Measurements from ENCODE around the gene CHKB.
A peak's percentile ranks its signal among the peaks of the same experiment; 100 is the strongest.

Gene CHKB

DNA sequence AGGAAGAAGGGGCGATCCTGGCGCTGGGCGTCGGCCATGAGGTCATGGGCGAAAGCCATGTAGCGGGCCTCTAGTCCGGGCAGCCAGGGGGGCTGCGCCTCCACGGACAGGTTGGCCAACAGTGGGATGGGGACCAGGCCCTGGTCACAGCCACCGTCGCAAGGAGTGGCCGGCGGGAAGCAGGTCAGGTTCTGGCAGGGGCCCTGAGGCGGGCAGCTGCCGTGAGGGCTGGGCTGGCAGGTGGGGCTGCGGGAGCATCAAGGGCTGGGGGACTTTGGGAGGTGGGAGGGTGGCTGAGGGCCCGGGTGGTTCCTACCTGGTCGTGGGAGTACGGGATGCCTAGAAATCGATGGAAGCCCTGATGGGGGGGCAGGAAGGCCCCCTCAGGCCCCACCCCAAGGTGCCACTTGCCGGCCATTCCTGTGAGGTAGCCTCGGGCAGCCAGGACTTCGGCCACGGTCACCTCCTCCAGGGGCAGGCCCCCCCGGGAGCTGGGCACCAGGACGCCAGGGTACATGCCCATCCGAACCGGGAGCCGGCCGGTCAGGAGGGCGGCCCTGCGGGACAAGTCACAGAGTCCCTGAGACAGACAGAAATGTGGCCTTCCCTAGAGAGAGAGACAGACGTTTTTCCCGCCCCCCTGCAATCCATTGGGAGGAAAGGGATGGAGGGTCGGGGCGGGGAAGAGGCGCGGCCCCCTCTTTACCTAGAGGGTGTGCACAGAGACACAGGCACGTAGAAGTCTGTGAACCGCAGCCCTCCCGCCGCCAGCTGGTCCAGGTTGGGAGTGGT lies 44.4 kb upstream of the CHKB start:
- Histone ChIP-seq H3K36me3 (peaks cover 29% of the 10 kb centered on the region), H3K27me3 (no peaks in the 10 kb centered on the region), H3K27ac (peak overlapping the region; percentile 88), H3K4me1 (ENCODE audit: control insufficient read depth in 1 of 2, insufficient read depth in 1 of 2, low read depth in 1 of 2, low read length in 1 of 2) (peaks cover 37 to 38% of the 10 kb centered on the region in 2 experiments), H3K9me3 (no peaks in the 10 kb centered on the region), H3K4me3 (ENCODE audit: low read depth in 1 of 2, low read length in 1 of 2) (peak overlapping the region; percentile 74 to 95)
- TF ChIP-seq, protein P1, sequence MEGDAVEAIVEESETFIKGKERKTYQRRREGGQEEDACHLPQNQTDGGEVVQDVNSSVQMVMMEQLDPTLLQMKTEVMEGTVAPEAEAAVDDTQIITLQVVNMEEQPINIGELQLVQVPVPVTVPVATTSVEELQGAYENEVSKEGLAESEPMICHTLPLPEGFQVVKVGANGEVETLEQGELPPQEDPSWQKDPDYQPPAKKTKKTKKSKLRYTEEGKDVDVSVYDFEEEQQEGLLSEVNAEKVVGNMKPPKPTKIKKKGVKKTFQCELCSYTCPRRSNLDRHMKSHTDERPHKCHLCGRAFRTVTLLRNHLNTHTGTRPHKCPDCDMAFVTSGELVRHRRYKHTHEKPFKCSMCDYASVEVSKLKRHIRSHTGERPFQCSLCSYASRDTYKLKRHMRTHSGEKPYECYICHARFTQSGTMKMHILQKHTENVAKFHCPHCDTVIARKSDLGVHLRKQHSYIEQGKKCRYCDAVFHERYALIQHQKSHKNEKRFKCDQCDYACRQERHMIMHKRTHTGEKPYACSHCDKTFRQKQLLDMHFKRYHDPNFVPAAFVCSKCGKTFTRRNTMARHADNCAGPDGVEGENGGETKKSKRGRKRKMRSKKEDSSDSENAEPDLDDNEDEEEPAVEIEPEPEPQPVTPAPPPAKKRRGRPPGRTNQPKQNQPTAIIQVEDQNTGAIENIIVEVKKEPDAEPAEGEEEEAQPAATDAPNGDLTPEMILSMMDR (IDR thresholded peaks at IDR 0.05) = no peak

DNA sequence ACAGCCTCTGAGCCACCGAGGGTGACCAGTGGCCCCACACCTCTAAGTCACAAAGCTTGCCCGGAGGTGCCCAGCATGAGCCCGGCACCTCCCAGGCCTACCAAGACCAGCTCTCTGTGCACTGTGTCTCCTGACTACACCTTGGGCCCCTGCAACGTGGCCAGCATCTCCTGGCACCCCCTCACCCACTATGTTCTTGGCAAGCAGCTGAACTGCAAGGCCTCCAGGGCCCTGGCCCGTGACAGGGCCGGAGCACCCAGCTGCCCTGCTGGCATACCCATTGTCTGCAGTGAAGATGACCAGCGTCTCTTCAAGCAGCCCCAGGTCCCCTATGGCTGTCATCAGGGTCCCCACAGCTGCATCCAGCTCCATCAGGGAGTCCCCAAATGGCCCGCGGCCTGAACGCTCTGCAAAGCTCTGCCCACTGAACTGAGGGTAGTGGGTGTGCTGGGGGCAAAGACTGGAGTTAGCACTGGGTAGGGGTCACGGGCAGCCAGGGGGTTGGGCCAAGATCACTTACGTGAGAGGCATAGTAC lies 43.7 kb upstream of the CHKB start:
- peaks cover 29% of the 10 kb centered on the region for H3K36me3 ChIP-seq
- TF ChIP-seq, protein P1 (IDR thresholded peaks at IDR 0.05) = no peak
- no peak overlapping the region for H3K4me3 ChIP-seq (ENCODE audit: low read depth in 1 of 2, low read length in 1 of 2)
- peaks cover 44% of the 10 kb centered on the region in 2 experiments for H3K4me1 ChIP-seq (ENCODE audit: control insufficient read depth in 1 of 2, insufficient read depth in 1 of 2, low read depth in 1 of 2, low read length in 1 of 2)
- H3K27me3 ChIP-seq = no peaks in the 10 kb centered on the region
- H3K27ac ChIP-seq = peak overlapping the region; percentile 3
- H3K9me3 ChIP-seq = no peaks in the 10 kb centered on the region

DNA sequence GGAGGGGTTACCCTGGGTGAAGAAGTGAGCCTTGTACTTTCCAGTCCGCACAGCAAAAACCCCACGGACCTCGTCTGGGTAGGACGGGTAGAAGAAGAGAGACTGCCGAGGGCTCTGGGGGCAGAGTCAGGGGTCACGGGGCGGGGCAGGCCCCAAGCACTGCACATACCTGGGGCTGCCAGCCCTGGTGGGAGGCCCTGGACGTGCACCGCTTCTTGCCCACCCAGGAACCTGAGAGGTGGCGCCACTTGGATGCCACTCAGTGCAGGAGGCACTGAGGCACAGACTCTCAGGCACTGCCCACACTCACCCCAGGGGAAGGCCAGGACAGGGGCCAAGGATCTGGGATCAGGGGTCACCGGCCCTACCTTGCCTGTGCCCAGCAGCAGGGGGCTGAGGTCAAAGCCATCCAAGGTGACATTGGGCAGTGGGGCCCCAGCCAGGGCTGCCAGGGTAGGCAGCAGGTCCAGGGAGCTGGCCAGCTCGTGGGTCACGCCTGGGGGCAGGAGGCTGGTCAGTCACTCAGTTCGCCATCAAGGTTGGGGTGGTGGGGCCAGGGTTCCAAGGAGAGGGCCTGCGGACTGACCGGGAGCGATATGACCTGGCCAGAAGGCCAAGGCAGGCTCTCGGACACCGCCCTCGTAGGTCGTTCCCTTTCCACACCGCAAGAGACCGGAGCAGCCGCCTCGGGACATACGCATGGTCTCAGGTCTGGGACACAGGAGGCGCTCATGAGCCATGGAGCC lies 43.1 kb upstream of the CHKB start:
- TF ChIP-seq, protein P1 (IDR thresholded peaks at IDR 0.05) = no peak
- H3K9me3 ChIP-seq = no peaks in the 10 kb centered on the region
- H3K27ac ChIP-seq = peak overlapping the region; percentile 3
- no peaks in the 10 kb centered on the region for H3K27me3 ChIP-seq
- H3K4me3 ChIP-seq (ENCODE audit: low read depth in 1 of 2, low read length in 1 of 2) = no peak overlapping the region
- H3K4me1 ChIP-seq (ENCODE audit: control insufficient read depth in 1 of 2, insufficient read depth in 1 of 2, low read depth in 1 of 2, low read length in 1 of 2) = peaks cover 50 to 51% of the 10 kb centered on the region in 2 experiments
- H3K36me3 ChIP-seq = peaks cover 29% of the 10 kb centered on the region

DNA sequence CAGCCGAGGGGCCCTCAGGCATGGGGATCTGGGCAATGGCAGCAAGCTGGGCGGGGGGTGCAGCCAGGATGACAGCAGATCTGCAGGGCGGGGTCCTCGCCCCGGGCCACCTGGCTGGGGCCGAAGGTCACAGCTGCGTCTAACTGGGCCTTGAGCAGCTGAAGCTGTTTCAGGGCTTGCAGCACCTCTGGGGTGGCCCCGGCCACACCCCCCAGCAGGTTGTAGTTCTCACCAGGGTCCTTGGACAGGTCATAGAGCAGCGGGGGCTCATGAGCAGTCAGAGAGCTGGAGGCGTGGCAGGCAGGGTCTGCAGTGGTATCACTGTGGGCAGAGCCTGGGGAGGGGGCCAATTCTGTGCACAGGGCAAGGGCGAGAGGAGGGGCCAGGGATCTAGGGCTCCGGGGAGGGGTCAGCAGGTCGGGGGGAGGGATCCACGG lies 42.5 kb upstream of the CHKB start:
- Histone ChIP-seq H3K9me3 (no peaks in the 10 kb centered on the region), H3K36me3 (peaks cover 29% of the 10 kb centered on the region), H3K27ac (no peak overlapping the region), H3K27me3 (no peaks in the 10 kb centered on the region), H3K4me3 (ENCODE audit: low read depth in 1 of 2, low read length in 1 of 2) (no peak overlapping the region), H3K4me1 (ENCODE audit: control insufficient read depth in 1 of 2, insufficient read depth in 1 of 2, low read depth in 1 of 2, low read length in 1 of 2) (peaks cover 56 to 57% of the 10 kb centered on the region in 2 experiments)
- TF ChIP-seq, protein P1 (IDR thresholded peaks at IDR 0.05) = no peak

DNA sequence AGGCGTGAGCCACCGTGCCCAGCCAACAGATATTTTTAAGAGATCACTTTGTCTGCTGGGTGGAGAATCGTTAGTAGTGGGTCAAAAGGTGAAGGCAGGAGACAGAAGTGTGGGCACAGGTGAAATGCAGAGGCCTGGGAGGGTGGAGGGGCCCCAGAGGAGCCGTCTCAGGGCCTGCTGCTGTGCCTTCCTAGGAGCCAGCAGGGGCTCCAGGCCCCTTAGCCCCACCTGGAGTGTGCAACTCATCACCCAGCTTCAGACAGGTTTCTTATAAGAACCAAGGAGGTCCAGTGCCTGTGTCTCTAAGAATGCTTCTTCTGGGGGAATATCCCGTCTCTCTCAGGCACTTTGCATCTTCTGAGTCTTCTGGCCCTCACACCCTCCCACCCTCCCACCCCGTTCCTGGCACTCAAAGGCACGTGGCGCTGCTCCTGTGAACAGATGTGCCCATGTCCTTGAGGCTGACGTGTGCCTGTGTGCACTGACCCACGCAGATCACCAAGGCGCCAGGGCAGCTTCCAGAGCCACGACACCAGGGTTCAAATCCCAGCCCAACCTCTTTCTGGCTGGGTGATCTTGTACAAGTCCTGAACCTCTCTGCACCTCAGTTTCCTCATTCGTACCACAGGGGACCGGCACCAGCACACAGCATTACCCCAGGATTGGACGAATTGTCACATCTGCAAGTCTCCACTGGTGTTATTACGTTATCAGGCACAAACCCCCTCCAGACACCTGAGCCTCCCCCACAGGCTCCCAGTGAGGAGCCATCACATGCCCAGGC lies 41.9 kb upstream of the CHKB start:
- Histone ChIP-seq H3K36me3 (peaks cover 29% of the 10 kb centered on the region), H3K4me1 (ENCODE audit: control insufficient read depth in 1 of 2, insufficient read depth in 1 of 2, low read depth in 1 of 2, low read length in 1 of 2) (peaks cover 60 to 61% of the 10 kb centered on the region in 2 experiments), H3K4me3 (ENCODE audit: low read depth in 1 of 2, low read length in 1 of 2) (no peak overlapping the region), H3K9me3 (no peaks in the 10 kb centered on the region), H3K27me3 (peaks cover 5% of the 10 kb centered on the region), H3K27ac (peak overlapping the region; percentile 23)
- TF ChIP-seq, protein P1 (IDR thresholded peaks at IDR 0.05) = no peak

Data from neutrophil (primary cell).